Ishikawa (cell line): ENCODE measurements around the gene PLA2G5.

Source experiments
- EGR1 ChIP-seq: IDR thresholded peaks from 2 replicates; pipeline ENCODE4 v1.6.1; 2012
- FOXM1 ChIP-seq: IDR thresholded peaks from 2 replicates; pipeline ENCODE4 v1.6.1; 2012; ENCODE audit warnings: low read depth, borderline replicate concordance
- RAD21 ChIP-seq: IDR thresholded peaks from 2 replicates; pipeline ENCODE4 v1.6.1; 2012; ENCODE audit warnings: low read depth
- TAF1 ChIP-seq: IDR thresholded peaks from 2 replicates; pipeline ENCODE4 v1.6.1; 2012; ENCODE audit warnings: low read depth, mild to moderate bottlenecking
- TCF12 ChIP-seq: IDR thresholded peaks from 2 replicates; pipeline ENCODE4 v1.6.1; 2012; ENCODE audit warnings: low read depth
- USF1 ChIP-seq: IDR thresholded peaks from 2 replicates; pipeline ENCODE4 v1.6.1; 2012
- YY1 ChIP-seq: IDR thresholded peaks from 2 replicates; pipeline ENCODE4 v1.6.1; 2012; ENCODE audit warnings: low read depth

GRCh38 chr1:20031836-20032235 lies 38.2 kb upstream of the PLA2G5 start:
- TF ChIP-seq TAF1: no peak
- no peak for TF ChIP-seq YY1
- TF ChIP-seq RAD21: no peak
- no peak for TF ChIP-seq FOXM1
- no peak for TF ChIP-seq EGR1
- TF ChIP-seq TCF12: no peak
- TF ChIP-seq USF1: no peak
